ENCODE measurements around the gene TSPEAR.
"Not testable (repeated sequence)": the region's sequence is repeated elsewhere in the genome, so short reads cannot be mapped to it uniquely, and the experiment has no call there.

Gene TSPEAR

GRCh38 chr21:44609193-44609592 is 102.2 kb downstream of the TSPEAR start:
- TF ChIP-seq, protein P1, sequence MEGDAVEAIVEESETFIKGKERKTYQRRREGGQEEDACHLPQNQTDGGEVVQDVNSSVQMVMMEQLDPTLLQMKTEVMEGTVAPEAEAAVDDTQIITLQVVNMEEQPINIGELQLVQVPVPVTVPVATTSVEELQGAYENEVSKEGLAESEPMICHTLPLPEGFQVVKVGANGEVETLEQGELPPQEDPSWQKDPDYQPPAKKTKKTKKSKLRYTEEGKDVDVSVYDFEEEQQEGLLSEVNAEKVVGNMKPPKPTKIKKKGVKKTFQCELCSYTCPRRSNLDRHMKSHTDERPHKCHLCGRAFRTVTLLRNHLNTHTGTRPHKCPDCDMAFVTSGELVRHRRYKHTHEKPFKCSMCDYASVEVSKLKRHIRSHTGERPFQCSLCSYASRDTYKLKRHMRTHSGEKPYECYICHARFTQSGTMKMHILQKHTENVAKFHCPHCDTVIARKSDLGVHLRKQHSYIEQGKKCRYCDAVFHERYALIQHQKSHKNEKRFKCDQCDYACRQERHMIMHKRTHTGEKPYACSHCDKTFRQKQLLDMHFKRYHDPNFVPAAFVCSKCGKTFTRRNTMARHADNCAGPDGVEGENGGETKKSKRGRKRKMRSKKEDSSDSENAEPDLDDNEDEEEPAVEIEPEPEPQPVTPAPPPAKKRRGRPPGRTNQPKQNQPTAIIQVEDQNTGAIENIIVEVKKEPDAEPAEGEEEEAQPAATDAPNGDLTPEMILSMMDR (IDR thresholded peaks at IDR 0.05) = no peak

- TF ChIP-seq, protein P1 (IDR thresholded peaks at IDR 0.05) = no peak
Observed at GRCh38 chr21:44606495-44606894, 104.9 kb downstream of the TSPEAR start.

DNA sequence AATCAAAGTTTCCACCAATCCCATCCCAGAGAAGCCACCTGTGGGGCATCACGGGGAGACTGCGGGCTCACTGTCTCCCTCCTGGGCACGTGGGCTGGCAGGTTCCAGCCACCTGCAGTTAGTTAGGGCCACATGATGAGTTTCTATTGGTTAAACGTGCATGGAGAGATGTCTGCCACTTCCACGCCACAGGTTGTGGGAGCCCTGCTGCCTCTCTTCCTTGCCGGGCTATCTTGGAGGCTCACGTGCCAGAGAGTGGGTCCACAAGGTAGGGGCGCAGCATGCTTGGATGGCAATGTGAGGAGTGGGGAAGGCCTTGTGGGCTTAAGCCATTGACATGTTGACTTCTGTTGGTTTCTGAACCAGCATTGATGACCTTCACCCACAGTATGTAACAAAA is 107.5 kb downstream of the TSPEAR start:
- TF ChIP-seq, protein P1 (IDR thresholded peaks at IDR 0.05) = no peak

DNA sequence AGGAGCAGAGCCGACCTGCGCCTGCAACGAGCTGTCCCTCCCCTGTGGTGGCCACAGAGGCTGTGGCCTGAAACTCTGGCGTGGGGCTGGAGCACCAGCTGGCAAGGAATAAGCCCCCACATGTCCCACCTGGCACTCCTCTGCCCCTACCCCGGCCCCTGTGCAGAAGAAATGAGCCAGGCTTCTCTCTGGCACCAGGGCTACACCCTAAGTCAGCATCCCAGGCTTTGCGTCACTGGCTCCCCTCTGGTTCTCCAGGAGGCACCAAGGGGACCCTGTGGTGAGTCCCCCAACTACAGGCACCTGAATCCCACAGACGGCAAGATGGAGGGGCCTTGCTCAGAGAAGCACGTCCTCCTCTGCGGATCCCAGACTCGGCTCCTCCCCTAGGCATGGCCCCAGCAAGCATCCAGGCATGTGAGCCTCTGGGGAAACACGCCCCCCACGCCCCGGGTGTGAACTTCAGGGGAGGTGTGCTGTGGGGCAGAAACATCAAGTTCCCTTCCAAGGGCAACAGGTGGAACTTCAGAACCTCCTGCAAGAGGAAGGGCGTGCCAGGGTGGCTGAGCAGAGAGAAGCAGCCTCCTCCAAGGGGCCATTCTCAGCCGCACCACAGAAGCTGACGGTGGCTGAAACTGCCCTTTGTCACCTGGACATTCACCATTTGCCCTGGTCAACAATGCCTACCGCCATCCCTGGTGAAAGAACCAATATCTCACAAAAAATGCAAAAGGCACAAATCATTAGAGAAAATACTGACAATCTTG is 108.1 kb downstream of the TSPEAR start:
- TF ChIP-seq, protein P1 (IDR thresholded peaks at IDR 0.05) = no peak

- TF ChIP-seq, protein P1 (IDR thresholded peaks at IDR 0.05) = no peak
Observed at GRCh38 chr21:44602463-44602850, 108.9 kb downstream of the TSPEAR start.

DNA sequence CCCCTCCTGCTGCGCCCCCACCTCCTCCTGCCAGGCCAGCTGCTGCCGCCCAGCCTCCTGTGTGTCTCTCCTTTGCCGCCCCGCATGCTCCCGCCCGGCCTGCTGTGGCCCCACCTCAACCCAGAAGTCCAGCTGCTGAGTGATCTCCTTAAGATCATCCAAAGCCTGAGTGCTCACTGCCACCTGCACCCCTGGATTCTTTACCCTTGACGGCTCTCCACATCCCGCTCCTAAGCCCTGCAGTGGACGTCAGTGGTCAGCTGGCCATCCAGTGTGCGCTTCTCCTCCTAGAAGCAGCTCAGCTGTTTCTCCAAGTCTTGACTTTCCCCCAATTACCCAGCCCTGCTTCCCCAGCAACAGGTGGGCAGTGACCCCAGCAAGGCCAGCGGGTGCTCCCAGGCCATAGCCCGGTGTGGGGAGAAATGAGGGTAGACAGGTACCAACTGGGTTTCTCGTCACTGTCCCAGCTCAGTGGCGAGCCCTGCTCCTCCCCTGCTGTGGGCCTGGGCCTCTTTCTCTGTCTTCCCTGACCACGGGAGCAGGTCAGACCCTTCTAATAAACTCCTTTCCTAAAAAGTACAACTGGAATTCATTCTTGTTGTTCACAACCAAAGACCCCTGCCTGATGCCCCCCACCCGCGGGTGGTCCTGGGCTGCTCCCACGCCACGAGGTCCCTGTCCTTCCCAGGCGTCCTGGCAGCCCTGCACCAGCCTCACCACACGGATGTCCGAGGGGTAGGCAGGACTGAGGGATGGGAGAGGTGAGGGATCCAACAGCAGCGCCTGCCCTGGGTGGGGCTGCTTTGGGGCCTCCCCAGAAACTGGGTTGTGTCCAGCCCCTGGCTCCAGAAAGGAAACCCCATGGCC is 109.5 kb downstream of the TSPEAR start:
- TF ChIP-seq, protein P1 (IDR thresholded peaks at IDR 0.05) = no peak

DNA sequence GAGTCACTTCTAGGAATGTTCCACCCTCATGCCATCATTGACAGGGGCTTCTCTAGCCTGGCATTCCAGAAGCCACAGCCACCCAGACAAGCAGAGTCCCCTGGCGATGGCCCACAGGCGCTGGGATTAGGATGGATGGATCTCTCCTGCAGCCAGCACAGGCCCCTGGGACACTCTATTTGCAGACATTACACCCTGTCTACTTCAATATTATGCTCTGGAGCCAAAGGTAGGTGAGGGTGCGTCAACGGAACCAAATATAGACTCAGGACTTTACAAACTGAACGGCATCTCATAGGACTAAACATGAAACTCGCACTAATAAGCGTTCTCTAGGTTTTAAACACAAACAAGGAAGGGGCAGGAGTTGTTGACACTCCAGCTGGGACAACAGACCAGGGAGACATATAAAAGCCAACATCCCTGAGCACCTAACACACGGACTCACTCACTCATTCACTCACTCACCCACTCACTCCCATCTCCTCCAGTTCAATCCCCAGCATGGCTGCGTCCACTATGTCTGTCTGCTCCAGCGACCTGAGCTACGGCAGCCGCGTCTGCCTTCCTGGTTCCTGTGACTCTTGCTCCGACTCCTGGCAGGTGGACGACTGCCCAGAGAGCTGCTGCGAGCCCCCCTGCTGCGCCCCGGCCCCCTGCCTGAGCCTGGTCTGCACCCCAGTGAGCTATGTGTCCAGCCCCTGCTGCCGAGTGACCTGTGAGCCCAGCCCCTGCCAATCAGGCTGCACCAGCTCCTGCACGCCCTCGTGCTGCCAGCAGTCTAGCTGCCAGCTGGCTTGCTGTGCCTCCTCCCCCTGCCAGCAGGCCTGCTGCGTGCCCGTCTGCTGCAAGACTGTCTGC is 111.0 kb downstream of the TSPEAR start, which contains the start of gene KRTAP10-7:
TSS of gene KRTAP10-7 (plus strand) at position 480 of the 861 bp plus-strand sequence. CDS start at position 505, 25 bp downstream.
- TF ChIP-seq, protein P1 (IDR thresholded peaks at IDR 0.05) = not testable (repeated sequence)

Data from LNCAP (cell line).